ENCODE results near the gene NME3.

Gene NME3

GRCh38 chr16:1763521-1764511 is 7.5 kb downstream of the NME3 start:
- DNase-seq (ENCODE audit: low read depth): no peak
- no peak overlapping the region for H3K4me3 ChIP-seq (ENCODE audit: low read depth, low read length)
- no peak for TF ChIP-seq CTCF (IDR thresholded peaks at IDR 0.05; ENCODE audit: insufficient read depth, low read depth, low read length, missing control alignments)

- TF ChIP-seq CTCF (IDR thresholded peaks at IDR 0.05; ENCODE audit: insufficient read depth, low read depth, low read length, missing control alignments): no peak
- H3K4me3 ChIP-seq (ENCODE audit: low read depth, low read length): no peak overlapping the region
- DNase-seq (ENCODE audit: low read depth): no peak
Observed at GRCh38 chr16:1762879-1763520, 8.3 kb downstream of the NME3 start.

GRCh38 chr16:1762196-1762878 is 9.0 kb downstream of the NME3 start:
- no peak for TF ChIP-seq CTCF (IDR thresholded peaks at IDR 0.05; ENCODE audit: insufficient read depth, low read depth, low read length, missing control alignments)
- no peak for DNase-seq (ENCODE audit: low read depth)
- H3K4me3 ChIP-seq (ENCODE audit: low read depth, low read length): no peak overlapping the region

- no peak for TF ChIP-seq CTCF (IDR thresholded peaks at IDR 0.05; ENCODE audit: insufficient read depth, low read depth, low read length, missing control alignments)
- H3K4me3 ChIP-seq (ENCODE audit: low read depth, low read length): no peak overlapping the region
- DNase-seq (ENCODE audit: low read depth): no peak
Observed at GRCh38 chr16:1761751-1762150, 9.6 kb downstream of the NME3 start.

- DNase-seq (ENCODE audit: low read depth): no peak
- no peak overlapping the region for H3K4me3 ChIP-seq (ENCODE audit: low read depth, low read length)
- no peak for TF ChIP-seq CTCF (IDR thresholded peaks at IDR 0.05; ENCODE audit: insufficient read depth, low read depth, low read length, missing control alignments)
Observed at GRCh38 chr16:1760911-1761310, 10.4 kb downstream of the NME3 start.

- no peak overlapping the region for H3K4me3 ChIP-seq (ENCODE audit: low read depth, low read length)
- no peak for TF ChIP-seq CTCF (IDR thresholded peaks at IDR 0.05; ENCODE audit: insufficient read depth, low read depth, low read length, missing control alignments)
- no peak for DNase-seq (ENCODE audit: low read depth)
Observed at GRCh38 chr16:1759511-1759910, 11.8 kb downstream of the NME3 start.

Data from GM12865 (cell line).